ENCODE measurements around the gene RCAN3.
"Not testable (repeated sequence)": the region's sequence is repeated elsewhere in the genome, so short reads cannot be mapped to it uniquely, and the experiment has no call there.

RCAN3 gene

DNA sequence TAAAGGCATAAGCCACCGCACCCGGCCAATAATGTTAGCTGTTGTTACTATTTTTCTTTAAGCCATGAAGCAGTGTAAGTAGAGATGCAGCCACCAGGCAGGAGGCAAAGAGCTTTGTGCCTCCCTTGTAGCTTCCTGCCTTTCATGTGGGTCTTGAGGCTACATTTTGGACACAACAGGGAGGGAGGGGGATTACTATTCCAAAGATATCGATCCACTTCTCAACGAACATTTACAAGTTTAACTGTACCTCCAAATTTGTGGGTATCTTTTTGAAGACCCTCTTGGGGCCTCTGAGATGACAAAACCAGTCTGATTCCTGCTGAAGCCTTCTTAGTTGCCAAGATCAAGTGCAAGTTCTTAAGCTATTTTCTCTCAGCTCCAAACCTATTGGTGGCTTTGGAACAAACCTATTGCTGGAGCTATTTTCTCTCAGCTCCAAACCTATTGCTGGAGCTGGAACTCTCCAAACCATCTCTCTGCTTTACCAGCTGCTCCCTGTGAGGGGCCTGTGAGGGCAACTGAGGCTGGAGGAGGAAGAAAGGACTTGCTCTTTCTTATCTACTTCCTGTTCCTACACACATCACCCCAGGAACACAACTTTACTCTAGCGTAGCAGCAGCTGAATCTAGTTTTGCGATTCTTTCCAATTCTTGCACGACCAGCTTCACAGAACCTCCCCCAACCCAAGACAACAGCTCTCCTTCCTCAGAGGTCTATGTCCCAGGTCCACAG lies 16.1 kb upstream of the RCAN3 start:
- DNase-seq: peak; percentile 30

DNA sequence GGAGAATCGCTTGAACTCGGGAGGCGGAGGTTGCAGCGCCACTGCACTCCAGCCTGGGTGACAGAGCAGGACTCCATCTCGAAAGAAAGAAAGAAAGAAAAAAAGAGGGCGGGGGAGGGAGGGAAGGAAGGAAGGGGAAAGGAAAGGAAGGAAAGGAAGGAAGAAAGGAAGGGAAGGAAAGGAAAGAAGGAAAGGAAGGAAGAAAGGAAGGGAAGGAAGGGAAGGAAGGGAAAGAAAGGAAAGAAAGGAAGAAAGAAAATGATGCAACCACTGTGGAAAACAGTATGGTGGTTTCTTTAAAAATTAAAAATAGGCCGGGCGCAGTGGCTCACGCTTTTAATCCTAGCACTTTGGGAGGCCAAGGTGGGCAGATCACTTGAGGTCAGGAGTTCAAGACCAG lies 15.2 kb upstream of the RCAN3 start:
- DNase-seq: no peak

DNA sequence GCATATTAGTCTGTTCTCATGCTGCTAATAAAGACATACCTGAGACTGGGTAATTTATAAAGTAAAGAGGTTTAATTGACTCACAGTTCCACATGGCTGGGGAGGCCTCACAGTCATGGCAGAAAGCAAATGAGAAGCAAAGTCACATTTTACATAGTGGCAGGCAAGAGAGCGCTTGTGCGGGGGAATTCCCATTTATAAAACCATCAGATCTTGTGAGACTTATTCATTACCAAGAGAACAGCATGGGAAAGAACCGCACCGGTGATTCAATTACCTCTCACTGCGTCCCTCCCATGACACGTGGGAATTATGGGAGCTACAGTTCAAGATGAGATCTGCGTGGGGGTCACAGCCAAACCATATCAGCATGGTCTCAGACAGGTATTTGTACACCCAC lies 14.5 kb upstream of the RCAN3 start:
- peak; percentile 33 for DNase-seq

DNA sequence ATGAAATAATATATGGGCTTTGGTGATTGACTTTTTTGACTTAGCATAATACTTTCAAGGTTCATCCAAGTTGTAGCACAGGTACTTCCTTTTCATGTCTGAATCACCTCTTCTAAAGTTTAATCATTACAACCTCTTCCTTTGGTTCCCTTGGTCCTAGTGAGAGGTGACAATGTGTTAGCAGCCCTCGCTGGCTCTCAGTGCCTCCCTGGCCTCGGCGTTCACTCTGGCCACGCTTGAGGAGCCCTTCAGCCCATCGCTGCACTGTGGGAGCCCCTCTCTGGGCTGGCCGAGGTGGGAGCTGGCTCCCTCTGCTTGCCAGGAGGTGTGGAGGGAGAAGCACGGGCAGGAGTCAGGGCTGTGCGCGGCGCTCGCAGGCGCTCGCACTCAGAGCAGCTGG lies 13.0 kb upstream of the RCAN3 start:
- DNase-seq: no peak

DNA sequence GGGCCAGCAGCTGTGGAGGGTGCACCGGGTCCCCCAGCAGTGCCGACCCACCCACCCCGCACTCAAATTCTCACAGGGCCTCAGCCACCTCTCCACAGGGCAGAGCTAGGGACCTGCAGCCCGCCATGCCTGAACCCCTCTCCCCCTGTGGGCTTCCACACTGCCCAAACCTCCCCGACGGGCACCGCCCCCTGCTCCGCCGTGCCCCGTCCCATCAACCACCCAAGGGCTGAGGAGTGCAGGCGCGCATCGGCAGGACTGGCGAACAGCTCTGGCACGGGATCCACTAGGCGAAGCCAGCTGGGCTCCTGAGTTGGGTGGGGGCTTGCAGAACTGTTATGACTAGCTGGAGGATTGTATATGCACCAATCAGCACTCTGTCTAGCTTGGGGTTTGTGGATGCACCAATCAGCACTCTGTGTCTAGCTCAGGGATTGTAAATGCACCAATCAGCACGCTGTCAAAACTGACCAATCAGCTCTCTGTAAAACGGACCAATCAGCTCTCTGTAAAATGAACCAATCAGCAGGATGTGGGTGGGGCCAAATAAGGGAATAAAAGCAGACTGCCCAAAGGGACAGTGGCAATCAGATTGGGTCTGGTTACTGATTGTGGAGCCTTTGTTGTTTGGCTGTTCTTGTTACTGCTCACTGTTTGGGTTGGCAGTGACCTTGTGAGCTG lies 12.4 kb upstream of the RCAN3 start:
- DNase-seq: no peak

DNA sequence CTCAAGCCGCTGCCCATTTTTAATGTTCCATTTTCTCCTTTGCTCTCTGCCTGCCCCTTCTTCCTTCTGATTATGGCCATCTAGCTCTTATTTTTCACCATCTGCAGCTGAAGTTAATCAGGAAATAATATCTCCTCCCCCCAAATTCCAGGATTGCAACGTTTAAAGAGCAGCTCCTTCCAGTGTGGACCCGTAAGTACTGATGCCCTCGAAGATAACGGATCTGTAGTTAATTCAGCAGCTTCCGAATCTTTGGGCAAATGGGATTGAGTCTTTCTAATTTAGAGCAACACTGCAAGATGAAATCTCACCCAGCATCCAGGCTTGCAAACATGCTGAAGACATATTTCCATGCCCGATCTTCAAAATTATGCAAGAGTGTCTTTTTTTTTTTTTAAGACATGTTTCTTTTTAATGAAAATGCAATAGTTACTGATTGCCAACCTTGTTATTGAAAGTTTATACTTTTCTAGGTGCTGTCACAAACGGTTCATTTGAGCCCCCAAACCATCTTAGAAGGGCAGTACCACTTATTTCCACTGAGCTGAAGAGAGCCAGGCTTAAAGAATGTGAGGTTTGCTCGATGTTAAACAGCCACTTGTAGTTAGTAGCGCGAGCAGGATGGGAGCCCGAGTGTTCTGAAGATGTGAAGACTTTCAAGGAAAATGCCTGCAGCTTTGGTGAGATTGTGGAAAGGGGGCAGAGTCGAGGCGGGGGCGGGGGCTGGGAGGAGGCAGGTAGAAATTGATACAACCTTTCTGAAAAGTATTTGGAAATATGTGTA lies 10.9 kb upstream of the RCAN3 start:
- no peak for DNase-seq

DNA sequence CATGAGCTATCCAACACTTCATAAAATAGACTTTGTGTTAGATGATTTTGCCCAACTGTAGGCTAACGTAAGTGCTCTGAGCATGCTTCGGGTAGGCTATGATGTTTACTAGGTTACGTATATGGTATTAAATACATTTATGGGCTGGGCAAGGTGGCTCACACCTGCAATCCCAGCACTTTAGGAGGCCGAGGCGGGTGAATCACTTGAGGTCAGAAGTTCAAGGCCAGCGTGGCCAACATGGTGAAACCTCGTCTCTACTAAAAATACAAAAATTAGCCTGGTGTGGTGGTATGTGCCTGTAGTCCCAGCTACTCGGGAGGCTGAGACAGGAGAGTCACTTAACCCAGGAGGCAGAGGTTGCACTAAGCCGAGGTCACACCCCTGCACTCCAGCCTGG lies 9.7 kb upstream of the RCAN3 start:
- not testable (repeated sequence) for DNase-seq

DNA sequence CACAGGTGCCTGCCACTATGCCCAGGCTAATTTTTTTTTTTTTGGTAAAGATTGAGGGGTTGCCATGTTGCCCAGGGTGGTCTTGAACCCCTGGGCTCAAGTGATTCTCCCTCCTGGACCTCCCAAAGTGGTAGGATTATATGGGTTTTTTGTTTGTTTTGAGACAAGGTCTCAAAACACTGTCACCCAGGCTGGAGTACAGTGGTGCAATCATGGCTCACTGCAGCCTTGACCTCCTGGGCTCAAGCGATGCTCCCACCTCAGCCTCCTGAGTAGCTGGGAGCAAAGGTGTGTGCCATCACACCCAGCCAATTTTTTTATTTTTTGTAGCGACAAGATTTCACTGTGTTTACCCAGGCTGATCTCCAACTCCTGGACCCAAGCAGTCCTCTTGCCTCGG lies 8.9 kb upstream of the RCAN3 start:
- no peak for DNase-seq

DNA sequence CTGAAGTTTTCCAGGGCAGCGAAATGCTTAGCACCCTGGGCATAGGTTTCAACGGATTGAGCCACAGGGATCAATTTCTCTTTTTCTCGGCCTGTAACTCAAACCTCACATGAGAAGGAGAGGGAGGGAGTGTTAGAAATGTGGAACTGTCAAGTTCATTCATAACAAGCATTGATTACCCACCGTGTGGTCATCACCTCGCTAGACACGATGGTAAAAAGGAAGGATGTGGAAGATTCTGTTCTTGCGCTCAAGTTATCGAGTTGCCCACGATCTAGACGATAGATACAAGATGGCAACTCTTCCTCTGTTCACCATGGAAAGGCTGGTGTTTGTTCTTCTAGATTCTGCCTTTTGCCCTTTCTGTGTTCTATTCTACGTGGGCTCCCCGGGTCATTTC lies 4.0 kb upstream of the RCAN3 start:
- no peak for DNase-seq

DNA sequence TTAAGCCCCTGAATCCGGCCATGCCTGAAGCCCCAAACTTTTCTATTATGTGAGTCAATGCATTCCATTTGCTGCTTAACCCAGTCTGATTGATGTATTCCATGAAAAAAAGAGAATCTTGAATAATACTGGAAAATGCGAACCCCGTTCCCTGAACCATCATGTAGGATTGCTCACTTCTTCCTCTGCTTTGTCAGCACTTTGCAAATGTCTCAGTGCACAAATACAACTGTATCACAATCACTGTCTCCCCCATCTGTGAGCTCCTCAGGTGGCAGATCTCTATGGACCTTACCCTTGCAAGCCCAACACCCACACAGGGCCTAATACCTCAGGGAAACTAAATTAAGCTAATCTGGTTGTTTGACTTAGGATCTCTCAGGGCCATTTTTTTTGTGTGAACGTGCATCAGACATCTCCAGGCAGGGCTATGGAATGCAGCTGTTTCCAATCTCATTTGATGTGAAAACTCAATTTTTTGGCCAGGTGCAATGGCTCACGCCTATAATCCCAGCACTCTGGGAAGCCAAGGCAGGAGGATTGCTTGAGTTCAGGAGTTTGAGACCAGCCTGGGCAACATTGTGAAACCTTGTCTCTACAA lies 2.1 kb upstream of the RCAN3 start:
- DNase-seq: no peak

DNA sequence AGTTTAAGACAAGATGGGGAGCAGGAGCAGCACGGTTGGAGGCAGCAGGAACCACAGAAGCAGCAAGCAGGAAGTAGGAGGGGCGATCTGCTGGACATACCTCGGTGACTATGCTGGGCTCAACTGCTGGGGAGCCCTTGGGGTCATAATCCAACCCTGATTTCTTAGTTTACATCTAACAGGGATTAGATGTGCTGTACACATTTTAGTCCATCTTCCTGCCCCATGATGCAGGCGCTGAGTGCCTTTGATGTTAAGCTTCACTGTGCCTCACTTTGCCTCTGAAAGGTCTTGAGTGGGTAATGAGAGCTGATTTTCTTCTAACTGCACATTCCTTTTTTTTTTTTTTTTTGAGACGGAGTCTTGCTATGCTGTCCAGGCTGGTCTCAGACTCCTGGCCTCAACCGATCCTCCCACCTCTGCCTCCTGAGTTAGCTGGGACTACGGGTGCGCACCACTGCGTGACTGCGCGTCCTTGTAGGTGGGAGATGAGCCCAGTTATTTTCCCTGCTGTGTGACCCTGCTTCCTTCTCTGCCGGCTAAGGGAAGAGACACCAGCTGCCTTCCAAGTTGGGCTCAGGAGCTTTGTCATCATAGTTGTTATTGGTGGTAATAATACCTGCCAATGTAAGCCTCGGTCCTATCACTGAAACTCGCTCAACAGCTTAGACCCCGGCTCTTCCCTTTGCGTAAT lies 1.1 kb upstream of the RCAN3 start:
- peak; percentile 54 for DNase-seq

DNA sequence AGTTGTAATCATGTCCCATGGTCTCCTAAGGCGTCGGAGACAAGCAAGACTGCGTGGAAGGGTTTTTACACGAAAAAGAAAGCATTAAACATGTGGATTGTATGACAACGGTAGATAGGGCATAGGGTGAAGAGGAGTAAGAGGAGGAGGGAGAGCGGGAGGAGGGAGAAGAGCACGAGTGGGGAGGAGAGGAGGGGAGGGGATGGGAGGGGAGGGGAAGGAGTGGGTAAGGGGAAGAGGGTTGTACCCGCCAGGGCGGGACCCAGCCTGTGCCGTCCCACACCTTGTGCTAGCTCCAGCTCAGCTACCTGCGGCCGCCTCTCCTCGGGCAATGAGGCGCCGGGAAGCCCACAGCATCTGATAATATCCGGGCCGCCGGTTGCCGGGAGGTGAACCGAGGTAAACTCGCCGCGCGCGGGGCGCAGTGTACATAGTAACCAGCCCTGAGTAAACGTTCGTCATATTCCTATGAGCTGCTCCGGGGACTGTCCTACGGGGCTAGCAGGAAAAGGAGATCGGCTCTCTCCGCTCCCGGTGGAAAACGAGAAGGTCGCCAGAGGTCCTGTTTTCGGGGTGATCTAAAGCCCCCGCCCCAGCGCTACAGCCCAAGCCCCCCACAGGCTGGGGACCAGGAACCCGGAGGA lies 449 bp upstream of the RCAN3 start:
- peak; percentile 86 for DNase-seq

DNA sequence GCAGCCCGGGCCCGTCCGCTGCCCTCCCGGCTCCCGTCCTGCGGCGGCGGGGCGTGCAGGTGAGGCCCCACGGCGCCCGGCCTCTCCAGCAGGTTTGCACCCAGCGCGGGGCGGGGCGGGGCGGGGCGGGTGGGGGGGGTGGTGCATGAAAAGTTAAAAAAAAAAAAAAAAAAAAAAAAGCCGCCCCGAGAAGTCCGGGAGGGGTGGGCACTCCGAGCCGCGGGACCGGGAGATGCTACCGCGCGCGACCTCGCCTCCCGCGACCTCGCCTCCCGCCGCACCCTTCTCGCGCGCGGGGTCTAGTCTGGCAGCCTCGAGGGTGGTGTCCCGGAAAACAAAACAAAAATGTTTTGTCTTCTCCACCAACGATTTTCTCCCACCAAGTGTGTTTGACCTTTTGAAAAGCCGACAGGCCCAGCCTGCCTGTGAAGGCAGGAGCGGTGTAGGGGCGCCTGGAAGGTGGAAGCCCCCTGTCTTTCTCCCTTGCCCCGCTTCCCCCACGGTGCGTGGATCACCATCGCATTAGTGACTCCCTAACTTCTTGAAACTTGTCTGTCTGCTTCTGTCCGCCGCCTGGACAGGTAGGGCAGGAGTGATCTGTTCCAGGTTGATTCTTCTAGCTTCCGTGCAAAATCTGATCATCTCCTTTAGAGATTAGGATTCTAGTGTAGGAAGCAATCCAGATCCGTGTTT lies 569 bp downstream of the RCAN3 start:
- DNase-seq: no peak

DNA sequence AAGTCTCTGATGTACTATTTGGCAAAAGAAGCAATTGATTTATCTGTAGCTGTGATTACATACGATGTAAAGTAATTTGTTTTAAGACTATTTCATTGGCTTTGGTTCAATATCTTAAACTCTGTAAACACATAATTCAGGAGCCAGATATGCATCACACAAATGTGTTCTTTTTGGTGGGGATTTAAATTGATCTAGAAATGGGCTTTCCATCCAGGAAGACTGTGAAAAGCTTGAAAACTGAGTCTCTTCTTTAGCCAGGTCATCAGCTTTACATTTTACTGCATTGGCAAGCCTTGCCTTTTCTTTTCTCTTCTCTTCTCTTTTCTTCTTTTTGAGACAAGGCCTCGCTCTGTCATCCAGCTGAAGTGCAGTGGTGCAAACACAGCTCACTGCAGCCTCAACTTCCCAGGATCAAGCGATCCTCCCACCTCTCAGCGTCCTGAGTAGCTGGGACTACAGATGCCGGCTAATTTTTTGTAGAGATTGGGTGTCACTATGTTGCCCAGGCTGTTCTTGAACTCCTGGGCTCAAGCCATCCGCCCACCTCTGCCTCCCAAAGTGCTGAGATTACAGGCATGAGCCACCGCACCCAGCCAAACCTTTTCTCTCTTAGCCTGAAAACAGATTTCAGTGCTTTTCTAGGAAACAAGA lies 1.4 kb downstream of the RCAN3 start:
- no peak for DNase-seq

DNA sequence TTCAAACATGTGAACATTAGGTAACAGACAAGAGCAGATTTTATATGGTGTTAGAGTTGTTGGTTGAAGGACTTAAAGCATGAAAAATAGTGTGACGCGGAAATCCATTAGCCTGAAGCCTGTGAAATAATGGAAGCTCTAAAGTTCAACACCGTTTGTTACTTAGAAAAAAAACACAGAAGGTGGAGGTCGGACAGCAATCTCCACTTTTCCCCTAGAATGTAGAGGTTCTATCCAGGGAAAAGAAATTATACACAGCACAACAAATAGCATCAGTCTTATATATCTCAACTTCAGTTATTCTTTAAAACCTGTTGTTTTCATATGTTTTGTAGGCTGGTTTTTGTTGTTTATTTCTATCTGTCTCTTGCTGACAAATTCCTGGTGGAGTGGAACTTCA lies 1.9 kb downstream of the RCAN3 start:
- no peak for DNase-seq

DNA sequence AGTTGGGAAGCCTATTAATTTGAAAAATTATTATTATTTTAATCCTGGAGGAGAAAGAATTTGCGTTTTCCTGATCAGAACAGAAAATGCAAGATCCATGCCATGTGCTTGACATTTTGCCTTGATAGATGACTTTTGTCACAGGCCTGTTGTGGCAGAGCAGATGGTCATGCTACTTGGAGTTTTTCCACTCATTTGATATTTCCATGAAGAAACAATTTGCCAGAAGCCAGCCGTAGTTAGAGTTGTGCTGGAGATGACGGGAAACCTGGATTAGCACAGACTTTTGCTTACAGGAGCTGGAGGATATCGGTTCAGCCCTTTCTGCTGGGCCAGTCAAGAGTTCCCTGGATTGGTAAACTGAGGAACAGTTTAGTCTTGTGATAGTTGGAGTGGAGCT lies 3.2 kb downstream of the RCAN3 start:
- DNase-seq: no peak

DNA sequence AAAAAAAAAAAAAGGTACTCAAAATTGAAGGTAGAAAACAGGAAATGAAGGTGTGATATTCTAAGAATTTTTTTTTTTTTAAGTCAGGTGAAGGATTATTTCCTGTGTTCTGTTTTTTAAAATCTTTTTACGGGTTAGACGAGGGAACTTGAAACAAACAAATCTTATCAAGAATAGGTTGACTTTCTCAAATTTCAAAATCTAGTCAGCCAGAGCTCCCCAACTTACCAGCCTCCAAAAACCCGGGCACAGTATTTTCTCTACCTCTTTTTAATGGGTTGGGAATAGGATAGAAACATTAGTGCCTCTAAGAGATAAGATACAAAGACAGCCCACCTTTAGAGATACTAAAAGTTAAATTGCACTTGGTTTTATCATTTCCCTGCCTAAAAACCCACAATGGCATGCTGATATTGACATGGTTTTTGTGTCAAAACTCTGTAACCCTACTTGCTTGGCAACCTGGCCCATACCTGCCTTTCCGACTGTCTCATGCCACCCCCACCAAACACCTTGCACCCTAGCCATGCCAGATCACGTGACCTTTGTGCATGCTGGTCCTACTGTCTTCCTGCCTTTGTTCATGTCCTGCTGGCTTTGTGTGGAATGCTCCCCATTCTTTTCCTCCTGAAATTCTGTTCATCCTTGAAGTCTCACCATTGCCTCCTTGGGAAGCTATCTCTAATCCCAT lies 4.2 kb downstream of the RCAN3 start:
- no peak for DNase-seq

DNA sequence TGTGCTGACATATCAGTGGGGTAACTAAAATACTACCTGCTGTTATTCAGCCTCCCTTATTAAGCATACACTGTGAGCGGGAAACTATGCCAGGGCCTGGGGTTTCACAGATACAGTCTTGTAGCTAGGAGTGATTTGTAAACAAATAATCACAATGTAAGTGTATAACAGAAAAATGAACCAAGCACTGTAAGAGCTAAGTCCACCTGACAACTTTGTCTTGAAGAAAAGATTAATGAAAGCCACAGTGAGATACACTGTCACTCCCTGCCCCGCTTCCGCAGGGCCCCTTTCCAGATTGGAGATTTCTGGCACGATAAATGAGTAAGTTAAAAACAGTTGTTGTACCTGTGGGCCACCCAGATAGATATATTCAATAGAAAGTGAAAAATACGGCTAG lies 4.8 kb downstream of the RCAN3 start:
- DNase-seq: peak; percentile 41

DNA sequence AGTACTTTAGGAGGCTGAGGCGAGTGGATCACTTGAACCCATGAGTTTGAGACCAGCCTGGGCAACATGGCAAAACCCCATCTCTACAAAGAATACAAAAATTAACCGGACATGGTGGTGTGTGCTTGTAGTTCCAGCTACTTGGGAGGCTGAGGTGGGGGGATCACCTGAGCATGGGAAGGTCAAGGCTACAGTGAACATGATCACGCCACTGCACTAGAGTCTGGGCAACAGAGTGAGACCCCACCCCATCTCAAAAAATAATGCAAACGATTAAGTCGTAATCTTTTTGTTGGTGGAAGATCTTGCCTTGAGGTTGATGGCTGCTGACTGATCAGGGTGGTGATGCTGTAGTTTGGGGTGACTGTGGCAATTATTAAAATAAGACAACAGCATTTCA lies 6.3 kb downstream of the RCAN3 start:
- no peak for DNase-seq

DNA sequence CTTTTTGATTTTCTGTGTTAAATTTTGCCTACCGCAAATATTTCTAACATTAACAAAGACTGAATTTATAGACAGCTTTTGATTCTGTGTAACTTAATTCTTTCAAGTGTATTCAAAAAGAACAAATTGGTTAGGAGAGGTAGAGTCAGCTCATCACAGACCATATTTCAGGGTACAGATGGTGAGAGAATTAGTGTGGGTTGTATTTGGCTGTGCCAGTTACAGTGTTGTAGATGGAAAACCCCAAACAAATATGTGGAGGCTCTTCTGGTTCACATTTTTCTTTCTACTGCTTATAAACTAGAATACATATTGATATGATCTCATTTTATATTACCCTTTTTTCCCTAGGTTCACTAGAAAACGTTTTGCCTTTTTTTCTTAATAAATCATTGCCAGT lies 11.1 kb downstream of the RCAN3 start:
- no peak for DNase-seq

DNA sequence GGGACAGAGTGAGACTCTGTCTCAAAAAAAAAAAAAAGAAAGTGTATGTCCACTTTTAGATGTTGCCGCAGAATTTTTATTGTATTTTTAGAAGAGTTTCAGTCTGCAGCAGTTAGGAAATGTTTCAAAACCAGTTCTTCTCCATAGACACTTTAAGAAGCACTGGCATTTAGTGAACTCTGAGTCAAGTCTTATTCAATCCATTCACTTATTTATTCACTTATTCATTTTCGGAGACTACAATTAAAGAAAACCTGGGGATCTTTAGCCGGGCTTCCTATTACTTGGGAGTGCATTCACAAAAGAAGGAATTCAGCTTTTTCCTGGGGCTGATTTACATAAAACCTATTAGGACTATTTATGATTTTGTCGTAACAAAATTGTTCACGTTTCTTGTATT lies 12.3 kb downstream of the RCAN3 start:
- no peak for DNase-seq

Measured in activated T-cell treated with anti-CD3 and anti-CD28 coated beads, Interleukin-2, amount 50 U/mL, for 1 hour (primary cell).